CMK (cell line): ENCODE data around the gene KRTAP19-6.
"Not testable (repeated sequence)": the region's sequence is repeated elsewhere in the genome, so short reads cannot be mapped to it uniquely, and the experiment has no call there.

ENCODE experiments used
- DNase-seq: peaks from one replicate; pipeline ENCODE4 v3.0.0-alpha.2; 2010; ENCODE audit warnings: low read depth

KRTAP19-6 gene

DNA sequence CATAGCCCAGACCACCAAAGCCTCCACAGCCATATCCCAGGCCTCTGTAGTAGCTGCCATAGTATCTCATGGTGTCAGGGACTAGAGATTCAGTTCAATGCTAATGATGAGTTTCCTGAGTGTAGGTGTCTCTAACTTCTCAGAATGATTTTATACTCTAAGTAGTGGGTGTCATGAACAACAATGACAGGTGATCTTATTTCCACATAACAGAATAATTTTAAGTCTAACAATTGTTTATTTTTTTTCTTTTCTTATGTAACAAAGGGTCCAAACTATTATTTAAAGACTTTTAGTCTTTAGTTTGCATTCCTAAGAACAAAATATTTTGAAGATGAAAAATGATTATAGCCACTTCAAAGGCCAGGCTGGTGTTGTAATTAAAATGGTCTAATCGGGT lies at the start of gene KRTAP19-6:
Gene KRTAP19-6, minus strand, starts transcription at position 101 of the 400 bp plus-strand sequence. Its CDS starts 31 bp downstream, at position 70.
- no peak for DNase-seq

DNA sequence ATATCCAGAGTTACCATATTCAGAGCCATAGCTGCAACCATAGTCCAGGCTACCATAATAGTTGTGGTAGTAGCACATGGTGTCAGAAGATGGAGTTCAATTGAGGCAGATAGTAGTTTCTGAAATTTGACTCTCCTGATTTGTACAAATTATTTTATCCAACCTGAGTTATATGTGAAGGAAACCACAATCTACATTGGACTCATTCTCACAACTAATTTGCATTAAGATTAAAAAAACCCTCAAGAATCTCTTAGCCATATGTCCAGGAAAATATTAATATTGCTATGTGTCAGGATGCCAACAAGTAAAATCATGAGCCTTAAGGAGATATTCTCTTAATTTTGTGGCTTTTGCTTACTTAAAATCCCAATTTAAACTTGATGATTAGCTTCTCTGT lies 48.6 kb upstream of the KRTAP19-6 start, which contains the start of gene KRTAP22-2:
Gene KRTAP22-2, minus strand, starts transcription at position 101 of the 400 bp plus-strand sequence.
- DNase-seq: no peak

DNA sequence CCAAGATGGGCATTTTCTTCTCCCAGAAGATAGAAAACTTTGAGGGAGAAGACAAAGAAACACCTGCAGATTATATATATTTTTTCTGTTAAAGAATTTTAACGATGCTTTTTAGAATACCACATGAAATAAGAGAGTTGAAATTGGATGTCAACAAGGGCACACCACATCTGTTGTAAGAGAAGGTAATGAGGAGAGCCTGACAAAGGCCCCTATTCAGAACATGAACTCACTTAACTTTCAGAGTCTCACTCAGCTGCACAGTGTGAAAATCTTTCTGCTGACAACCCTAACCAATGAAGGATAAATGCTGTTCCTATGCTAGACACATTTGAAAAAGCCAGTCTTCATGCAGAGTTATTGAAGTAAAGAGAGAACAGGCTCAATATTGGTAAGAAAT lies 41.2 kb upstream of the KRTAP19-6 start:
- DNase-seq: no peak

DNA sequence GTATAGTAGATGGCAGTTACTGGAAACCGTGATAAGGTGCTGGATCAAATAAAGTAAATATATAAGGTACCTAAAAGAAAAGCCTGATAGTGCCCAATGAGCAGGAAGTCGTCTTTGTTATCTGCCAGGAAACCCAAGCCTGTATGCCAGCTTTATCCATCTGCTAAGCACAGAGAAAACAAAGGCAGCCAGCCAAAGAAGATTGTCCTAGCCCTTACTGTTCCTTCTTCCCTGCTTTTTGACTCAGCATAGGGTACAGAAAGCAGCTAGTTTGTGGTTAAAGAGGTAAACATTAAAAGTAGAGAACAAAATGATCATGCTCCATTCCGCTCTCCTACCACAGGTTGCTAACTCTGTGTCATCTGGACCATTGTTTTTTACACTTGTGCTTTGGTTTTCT lies 38.5 kb upstream of the KRTAP19-6 start:
- no peak for DNase-seq

- no peak for DNase-seq
These were observed 37.7 kb upstream of the KRTAP19-6 start for GRCh38 chr21:30579346-30579745.

DNA sequence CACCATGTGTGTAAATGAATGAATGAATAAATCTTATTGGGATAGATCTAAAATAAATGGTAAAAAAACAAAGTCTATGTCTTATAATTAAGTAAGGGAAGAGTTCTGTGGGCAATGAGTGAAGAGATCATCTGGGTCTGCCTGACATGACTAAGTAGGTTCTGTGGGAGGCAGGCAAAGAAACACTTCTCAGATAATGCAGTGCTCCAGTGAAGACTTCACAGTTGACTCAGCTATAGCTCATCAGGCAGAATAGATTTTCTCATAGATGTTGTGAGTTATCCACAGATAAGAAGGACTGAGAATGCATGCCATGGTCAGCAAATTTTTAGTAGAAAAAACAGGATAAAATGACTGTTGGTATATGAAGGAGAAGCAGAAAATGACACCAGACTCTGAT lies 36.1 kb upstream of the KRTAP19-6 start:
- no peak for DNase-seq

GRCh38 chr21:30567617-30568016 lies 26.0 kb upstream of the KRTAP19-6 start:
- no peak for DNase-seq

GRCh38 chr21:30563630-30564029 lies 22.0 kb upstream of the KRTAP19-6 start:
- no peak for DNase-seq

GRCh38 chr21:30563072-30563471 lies 21.4 kb upstream of the KRTAP19-6 start:
- no peak for DNase-seq

DNA sequence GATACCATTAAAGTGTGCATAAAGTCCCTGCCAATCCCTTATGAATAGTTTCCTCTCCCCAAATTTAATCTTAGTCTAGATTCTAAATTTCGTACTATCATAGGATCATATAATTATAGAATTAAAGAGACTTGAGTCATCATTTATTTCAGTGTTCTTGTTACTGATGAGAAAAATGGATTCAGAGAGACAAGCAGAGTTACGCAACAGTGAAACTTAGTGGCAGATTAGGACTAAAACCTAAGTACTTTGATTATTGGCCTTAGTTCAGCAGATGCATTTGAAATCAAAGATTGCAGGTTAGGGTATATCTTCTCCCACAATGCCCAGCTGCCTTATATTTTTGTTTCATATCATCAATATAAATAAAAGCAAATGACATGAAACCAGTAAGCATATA lies 20.3 kb upstream of the KRTAP19-6 start:
- DNase-seq: no peak

- no peak for DNase-seq
These were observed 19.7 kb upstream of the KRTAP19-6 start, which contains the start of gene KRTAP19-7 for GRCh38 chr21:30561264-30561895. TSS of gene KRTAP19-7 (minus strand) at chr21:30561314. CDS start at chr21:30561289, 25 bp downstream.

DNA sequence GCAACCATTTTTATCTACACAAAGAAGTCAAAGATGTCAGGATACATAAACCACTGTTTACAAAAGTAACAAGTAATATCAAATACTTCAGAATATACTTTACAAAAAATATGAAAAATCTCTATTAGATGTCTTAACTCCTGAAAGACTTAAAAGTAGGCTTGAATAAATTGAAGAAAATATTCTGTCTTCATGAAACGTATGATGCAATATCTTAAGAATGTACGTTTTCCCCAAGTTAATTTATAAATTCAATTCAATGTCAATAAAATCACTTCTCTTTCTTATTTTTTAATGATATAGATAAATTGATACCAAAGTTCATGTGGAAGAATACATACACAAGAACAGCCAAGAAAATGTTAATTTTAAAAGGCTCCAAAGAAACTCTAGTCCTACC lies 13.4 kb upstream of the KRTAP19-6 start:
- DNase-seq: no peak

GRCh38 chr21:30552782-30553181 lies 11.1 kb upstream of the KRTAP19-6 start:
- no peak for DNase-seq

DNA sequence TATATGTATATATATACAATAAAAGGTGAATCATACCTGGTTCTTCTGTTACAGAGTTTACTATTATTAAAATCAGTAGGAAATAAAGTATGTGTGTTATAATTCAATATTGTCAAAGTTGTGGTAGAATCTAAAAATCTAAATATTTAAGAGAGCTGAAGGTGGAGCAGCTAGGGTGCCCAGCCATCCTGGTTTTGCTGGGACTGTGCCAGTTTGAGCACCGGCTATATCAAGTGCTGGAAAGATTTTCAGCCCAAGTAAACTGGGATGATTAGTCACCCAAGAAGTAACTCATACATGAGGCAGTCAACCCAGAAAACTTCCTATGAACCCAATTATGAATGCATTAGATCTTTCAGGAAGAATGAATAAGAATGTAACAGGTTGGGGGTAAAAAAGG lies 22.8 kb downstream of the KRTAP19-6 start:
- DNase-seq: no peak

DNA sequence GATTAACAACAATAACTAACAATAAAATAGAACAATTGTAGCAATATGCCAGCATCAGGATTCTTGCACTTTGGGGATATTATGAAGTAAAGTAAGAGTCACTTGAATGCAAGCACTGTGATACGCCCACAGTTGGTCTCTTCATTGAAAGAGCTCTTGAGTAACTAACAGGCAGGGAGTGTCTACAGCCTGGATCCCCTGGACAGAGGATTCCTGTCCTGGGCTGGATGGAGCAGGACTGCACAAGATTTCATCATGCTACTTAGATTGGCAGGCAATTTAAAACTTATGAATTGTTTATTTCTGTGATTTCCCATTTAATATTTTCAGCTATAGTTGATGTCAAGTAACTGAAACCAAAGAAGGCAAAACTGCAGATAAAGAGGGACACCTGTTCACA lies 26.0 kb downstream of the KRTAP19-6 start:
- no peak for DNase-seq

DNA sequence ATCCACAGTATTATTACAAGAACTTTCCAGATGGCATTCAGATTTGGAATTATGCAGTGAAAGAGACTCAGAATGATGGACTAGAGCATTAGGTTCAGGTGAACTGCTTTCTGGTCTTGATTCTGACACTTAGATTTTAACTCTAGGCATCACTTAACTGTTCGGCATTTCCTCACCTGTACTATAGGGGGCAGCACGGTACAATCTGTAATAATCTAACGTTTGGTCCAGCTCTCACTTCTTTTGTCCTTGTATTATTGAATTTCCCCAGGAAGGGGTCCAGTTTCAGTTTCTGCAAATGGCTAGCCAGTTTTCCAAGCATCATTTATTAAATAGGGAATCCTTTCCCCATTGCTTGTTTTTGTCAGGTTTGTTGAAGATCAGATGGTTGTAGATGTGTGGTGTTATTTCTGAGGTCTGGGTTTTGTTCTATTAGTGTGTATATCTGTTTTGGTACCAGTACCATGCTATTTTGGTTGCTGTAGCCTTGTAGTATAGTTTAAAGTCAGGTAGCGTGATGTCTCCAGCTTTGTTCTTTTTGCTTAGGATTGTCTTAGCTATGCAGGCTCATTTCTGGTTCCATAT lies 36.0 kb downstream of the KRTAP19-6 start:
- DNase-seq: not testable (repeated sequence)

- DNase-seq: no peak
These were observed 39.6 kb downstream of the KRTAP19-6 start, which contains the start of gene KRTAP19-5 for GRCh38 chr21:30502041-30502440. TSS of gene KRTAP19-5 (minus strand) at chr21:30502141. CDS start at chr21:30502090, 51 bp downstream.

DNA sequence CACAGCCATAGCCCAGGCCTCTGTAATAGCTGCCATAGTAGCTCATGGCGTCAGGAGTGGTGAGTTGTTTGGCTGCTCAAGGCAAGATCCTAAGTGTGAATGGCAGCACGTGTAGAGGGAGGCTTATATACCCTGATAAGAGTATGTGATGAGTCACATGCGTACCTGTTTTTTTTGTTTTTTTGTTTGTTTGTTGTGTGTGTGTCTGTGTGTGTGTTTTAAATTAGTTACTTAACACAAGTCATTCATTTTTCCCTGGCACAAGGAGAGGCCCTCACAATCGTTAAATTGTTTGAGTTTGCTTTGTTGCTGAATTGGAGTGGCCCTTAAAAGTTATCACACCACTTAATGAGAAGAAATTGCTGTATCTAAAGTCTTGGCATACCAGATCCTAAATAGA lies 44.6 kb downstream of the KRTAP19-6 start, which contains the start of gene KRTAP19-4:
Gene KRTAP19-4, minus strand, starts transcription at position 101 of the 400 bp plus-strand sequence. Its CDS starts 55 bp downstream, at position 46.
- DNase-seq: no peak

DNA sequence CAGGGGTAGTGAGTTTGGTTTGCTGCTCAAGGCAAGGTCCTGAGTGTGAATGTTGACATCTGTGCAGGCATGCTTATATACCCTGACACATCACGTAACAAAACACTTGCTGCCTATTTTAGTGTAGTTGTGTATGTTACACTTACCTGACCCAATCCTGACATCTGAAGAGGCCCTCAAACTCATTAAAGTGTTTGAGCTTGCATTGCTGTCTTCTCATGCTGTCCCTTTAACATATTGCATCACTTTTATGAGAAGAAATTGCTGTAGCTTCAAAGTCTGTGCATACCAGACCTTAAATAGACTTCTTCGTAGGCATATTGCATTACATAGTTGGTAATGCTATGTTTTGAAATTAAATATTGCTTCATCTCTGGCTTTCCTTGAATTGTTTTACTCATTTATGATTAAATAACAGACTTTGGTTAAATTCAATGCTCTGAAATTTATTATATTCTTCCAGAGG lies 49.7 kb downstream of the KRTAP19-6 start, which contains the start of gene KRTAP19-3:
Gene KRTAP19-3, minus strand, starts transcription at position 51 of the 466 bp plus-strand sequence. CDS start 56 bp downstream, outside the sequence.
- DNase-seq: no peak
